ENCODE measurements around the gene NCOA1.

- no peak for TF ChIP-seq POLR2A (IDR thresholded peaks at IDR 0.05)
- TF ChIP-seq, protein P1, sequence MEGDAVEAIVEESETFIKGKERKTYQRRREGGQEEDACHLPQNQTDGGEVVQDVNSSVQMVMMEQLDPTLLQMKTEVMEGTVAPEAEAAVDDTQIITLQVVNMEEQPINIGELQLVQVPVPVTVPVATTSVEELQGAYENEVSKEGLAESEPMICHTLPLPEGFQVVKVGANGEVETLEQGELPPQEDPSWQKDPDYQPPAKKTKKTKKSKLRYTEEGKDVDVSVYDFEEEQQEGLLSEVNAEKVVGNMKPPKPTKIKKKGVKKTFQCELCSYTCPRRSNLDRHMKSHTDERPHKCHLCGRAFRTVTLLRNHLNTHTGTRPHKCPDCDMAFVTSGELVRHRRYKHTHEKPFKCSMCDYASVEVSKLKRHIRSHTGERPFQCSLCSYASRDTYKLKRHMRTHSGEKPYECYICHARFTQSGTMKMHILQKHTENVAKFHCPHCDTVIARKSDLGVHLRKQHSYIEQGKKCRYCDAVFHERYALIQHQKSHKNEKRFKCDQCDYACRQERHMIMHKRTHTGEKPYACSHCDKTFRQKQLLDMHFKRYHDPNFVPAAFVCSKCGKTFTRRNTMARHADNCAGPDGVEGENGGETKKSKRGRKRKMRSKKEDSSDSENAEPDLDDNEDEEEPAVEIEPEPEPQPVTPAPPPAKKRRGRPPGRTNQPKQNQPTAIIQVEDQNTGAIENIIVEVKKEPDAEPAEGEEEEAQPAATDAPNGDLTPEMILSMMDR (IDR thresholded peaks at IDR 0.05) = no peak
Observed at GRCh38 chr2:24540011-24540477, 49.0 kb downstream of the NCOA1 start.
